Measurements from ENCODE around the gene TRMT6. TPM values are rescaled to one million over a fixed set of nuclear protein-coding genes. Genes with fewer than 3 reads are reported as not detected.

The TRMT6 gene
- total RNA-seq, 1 donor from 2014 or later = 18.0 TPM

- H3K4me3 ChIP-seq (ENCODE audit: low read depth, low read length) = no peak overlapping the region
- H3K27me3 ChIP-seq (ENCODE audit: control insufficient read depth, insufficient read depth, low read length) = no peaks in the 10 kb centered on the region
- H3K36me3 ChIP-seq (ENCODE audit: control insufficient read depth, insufficient read depth, low read length) = no peaks in the 10 kb centered on the region
- no peak for TF ChIP-seq CTCF (IDR thresholded peaks at IDR 0.05; ENCODE audit: insufficient read depth, low read length, poor library complexity, severe bottlenecking)
- no peak for DNase-seq (ENCODE audit: low read depth)
Measured at GRCh38 chr20:5893052-5893451, 57.3 kb downstream of the TRMT6 start.

- no peak for TF ChIP-seq CTCF (IDR thresholded peaks at IDR 0.05; ENCODE audit: insufficient read depth, low read length, poor library complexity, severe bottlenecking)
- no peak for DNase-seq (ENCODE audit: low read depth)
- Histone ChIP-seq H3K36me3 (ENCODE audit: control insufficient read depth, insufficient read depth, low read length) (no peaks in the 10 kb centered on the region), H3K27me3 (ENCODE audit: control insufficient read depth, insufficient read depth, low read length) (no peaks in the 10 kb centered on the region), H3K4me3 (ENCODE audit: low read depth, low read length) (no peak overlapping the region)
Measured at GRCh38 chr20:5890773-5891441, 59.4 kb downstream of the TRMT6 start.

GRCh38 chr20:5888041-5888440 lies 62.3 kb downstream of the TRMT6 start:
- DNase-seq (ENCODE audit: low read depth) = no peak
- no peaks in the 10 kb centered on the region for H3K27me3 ChIP-seq (ENCODE audit: control insufficient read depth, insufficient read depth, low read length)
- no peaks in the 10 kb centered on the region for H3K36me3 ChIP-seq (ENCODE audit: control insufficient read depth, insufficient read depth, low read length)
- H3K4me3 ChIP-seq (ENCODE audit: low read depth, low read length) = no peak overlapping the region
- no peak for TF ChIP-seq CTCF (IDR thresholded peaks at IDR 0.05; ENCODE audit: insufficient read depth, low read length, poor library complexity, severe bottlenecking)

GRCh38 chr20:5887386-5887785 lies 62.9 kb downstream of the TRMT6 start:
- Histone ChIP-seq H3K36me3 (ENCODE audit: control insufficient read depth, insufficient read depth, low read length) (no peaks in the 10 kb centered on the region), H3K4me3 (ENCODE audit: low read depth, low read length) (no peak overlapping the region), H3K27me3 (ENCODE audit: control insufficient read depth, insufficient read depth, low read length) (no peaks in the 10 kb centered on the region)
- no peak for TF ChIP-seq CTCF (IDR thresholded peaks at IDR 0.05; ENCODE audit: insufficient read depth, low read length, poor library complexity, severe bottlenecking)
- DNase-seq (ENCODE audit: low read depth) = no peak

Other genes with a start within 250 kb of the TRMT6 start
- 1.3 and 1.6 TPM in 2 replicates for gene SHLD1, start 200.1 kb downstream of the TRMT6 start, total RNA-seq
- 0.17 and 1.4 TPM in 2 replicates for gene CHGB, start 39.0 kb downstream of the TRMT6 start, total RNA-seq
- 5.1 and 6.1 TPM in 2 replicates for gene MCM8, start 119 bp upstream of the TRMT6 start, total RNA-seq
- 33.8 and 55.8 TPM in 2 replicates for gene CRLS1, start 55.6 kb upstream of the TRMT6 start, total RNA-seq
- gene LRRN4, start 103.5 kb upstream of the TRMT6 start, total RNA-seq = 65.3 and 71.2 TPM in 2 replicates
- gene FERMT1, start 172.5 kb upstream of the TRMT6 start, total RNA-seq = 21.9 and 22.1 TPM in 2 replicates